AG04450 (cell line): Measurements from ENCODE around the gene RFX5. TPM values are rescaled to one million over a fixed set of nuclear protein-coding genes. Genes with fewer than 3 reads are reported as not detected.

Experiments used
- CTCF ChIA-PET: fragments of 300-600, 350-600 bp; formaldehyde crosslinking; extraction: SDS; loops from one replicate; lab custom pipeline; 2022; ENCODE audit warnings: antibody characterized with exemption, inconsistent platforms; lab: Charles Lee
- POLR2A ChIA-PET: fragments of 350-600 bp; formaldehyde crosslinking; extraction: SDS; loops from one replicate; lab custom pipeline; 2021; ENCODE audit warnings: antibody characterized with exemption, inconsistent platforms; lab: Yijun Ruan, JAX
- DNase-seq: peaks from one replicate; pipeline ENCODE4 v3.0.0-alpha.2; 2011; ENCODE audit warnings: low read depth, low spot score
- H3K27ac ChIP-seq: one replicate; pipeline ENCODE4 v1.5.1; 2012; ENCODE audit warnings: low read depth, low read length, control low read depth
- H3K27me3 ChIP-seq: one replicate; pipeline ENCODE4 v1.6.0; 2012; ENCODE audit warnings: low read length; ENCODE audit not compliant: control insufficient read depth, insufficient read depth
- H3K4me3 ChIP-seq: 2 replicates; pipeline ENCODE4 v1.5.1; 2011; ENCODE audit warnings: mild to moderate bottlenecking, low read depth, low read length, control low read depth
- H3K9me3 ChIP-seq: 2 replicates; pipeline ENCODE4 v1.5.1; 2012; ENCODE audit warnings: low read length; ENCODE audit not compliant: control insufficient read depth, insufficient read depth
- polyA plus RNA-seq: library from polyadenylated mRNA; depleted of rRNA; stranded (reverse); fragments of >200 nt; gene quantifications from 2 replicates; pipeline ENCODE4 v1.2.3, GENCODE V29; 2011; rRNA removed
- small RNA-seq: library from RNA; depleted of rRNA; stranded (forward); fragments of <200 nt; gene quantifications from one replicate; pipeline ENCODE3, GENCODE V24; 2012; ENCODE audit warnings: low read depth; ENCODE audit not compliant: insufficient read length
- TF ChIP-seq, protein P1 (sequence below): IDR thresholded peaks from 2 replicates; pipeline ENCODE4 v1.5.1; 2011; ENCODE audit warnings: low read depth, low read length, control low read depth, inconsistent platforms

Gene RFX5
- polyA plus RNA-seq, 1 experiment: 40.9 TPM

DNA sequence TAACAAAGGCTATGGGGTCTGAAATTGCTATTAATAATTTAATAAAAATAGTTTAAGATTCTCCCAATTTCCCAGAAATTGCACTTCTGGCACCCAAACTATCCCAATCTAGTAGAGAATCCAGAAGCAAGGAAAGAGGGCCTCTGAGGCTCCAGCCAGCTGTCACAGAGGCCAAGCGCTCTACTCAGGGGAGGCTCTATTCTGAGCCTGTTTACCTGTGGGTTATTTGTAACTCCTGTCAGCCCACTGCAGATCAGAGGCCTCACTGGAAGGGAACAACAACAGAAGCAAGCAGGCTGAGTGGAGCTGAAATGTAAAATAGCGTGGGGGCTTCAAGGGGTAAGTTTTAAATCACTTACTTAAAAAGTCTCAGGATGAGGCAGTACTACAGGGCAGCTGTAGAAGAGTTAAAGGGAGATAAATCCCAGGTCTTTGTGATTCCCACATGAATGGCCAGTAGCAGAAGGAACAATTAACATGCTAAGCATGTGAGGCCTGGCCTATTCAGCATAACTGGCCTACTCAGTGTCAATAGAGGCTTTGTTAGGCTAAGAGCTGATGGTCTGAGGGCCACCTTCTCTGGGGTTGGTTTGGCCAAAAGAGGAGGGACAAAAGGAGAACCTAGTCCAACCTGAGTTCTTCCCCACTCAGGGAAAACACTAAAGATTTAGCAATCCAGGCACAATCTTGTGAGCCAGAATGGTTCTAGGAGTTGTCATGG is 52.1 kb downstream of the RFX5 start:
- no peak overlapping the region for H3K27ac ChIP-seq
- H3K4me3 ChIP-seq: no peak overlapping the region
- no peak for DNase-seq
- CTCF ChIA-PET: interaction anchor here (3.4 kb wide), 1 partner anchor 46 kb away, joined by 71 read pairs; no protein-coding TSS in a partner anchor
- H3K27me3 ChIP-seq: no peaks in the 10 kb centered on the region
- POLR2A ChIA-PET: interaction anchor here (1.2 kb wide), 1 partner anchor 13 kb away, joined by 3 read pairs; the partner anchor contains the start of gene ZNF687
- H3K9me3 ChIP-seq: no peaks in the 10 kb centered on the region
- TF ChIP-seq, protein P1, sequence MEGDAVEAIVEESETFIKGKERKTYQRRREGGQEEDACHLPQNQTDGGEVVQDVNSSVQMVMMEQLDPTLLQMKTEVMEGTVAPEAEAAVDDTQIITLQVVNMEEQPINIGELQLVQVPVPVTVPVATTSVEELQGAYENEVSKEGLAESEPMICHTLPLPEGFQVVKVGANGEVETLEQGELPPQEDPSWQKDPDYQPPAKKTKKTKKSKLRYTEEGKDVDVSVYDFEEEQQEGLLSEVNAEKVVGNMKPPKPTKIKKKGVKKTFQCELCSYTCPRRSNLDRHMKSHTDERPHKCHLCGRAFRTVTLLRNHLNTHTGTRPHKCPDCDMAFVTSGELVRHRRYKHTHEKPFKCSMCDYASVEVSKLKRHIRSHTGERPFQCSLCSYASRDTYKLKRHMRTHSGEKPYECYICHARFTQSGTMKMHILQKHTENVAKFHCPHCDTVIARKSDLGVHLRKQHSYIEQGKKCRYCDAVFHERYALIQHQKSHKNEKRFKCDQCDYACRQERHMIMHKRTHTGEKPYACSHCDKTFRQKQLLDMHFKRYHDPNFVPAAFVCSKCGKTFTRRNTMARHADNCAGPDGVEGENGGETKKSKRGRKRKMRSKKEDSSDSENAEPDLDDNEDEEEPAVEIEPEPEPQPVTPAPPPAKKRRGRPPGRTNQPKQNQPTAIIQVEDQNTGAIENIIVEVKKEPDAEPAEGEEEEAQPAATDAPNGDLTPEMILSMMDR: no peak

DNA sequence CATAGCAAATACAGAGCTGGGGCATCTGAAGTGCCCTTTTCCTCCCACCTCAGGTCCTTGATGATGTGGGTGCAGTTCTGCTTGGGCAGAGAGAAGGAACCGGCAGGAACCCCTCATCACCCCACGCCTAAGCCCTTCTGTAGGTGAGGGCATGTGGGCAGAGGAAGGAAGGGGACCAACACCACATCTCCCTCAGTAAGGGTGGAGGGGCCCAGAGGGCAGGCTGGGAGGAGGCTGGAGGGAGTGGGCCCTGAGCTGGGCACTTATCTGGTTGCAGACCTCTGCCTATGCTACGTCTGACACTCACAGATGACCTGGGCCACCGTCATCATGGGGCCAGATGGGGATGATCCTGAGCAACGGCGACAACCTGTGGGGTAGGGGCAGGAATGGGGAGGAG is 54.0 kb downstream of the RFX5 start:
- H3K4me3 ChIP-seq: no peak overlapping the region
- ChIA-PET CTCF (interaction anchor here (0.7 to 1.5 kb wide), 3 partner anchors 47 to 1070 kb away, joined by 3 to 4 read pairs (median 4); no protein-coding TSS in a partner anchor), POLR2A (interaction anchor here (0.8 kb wide), 1 partner anchor 12 kb away, joined by 7 read pairs; no protein-coding TSS in a partner anchor)
- no peaks in the 10 kb centered on the region for H3K27me3 ChIP-seq
- TF ChIP-seq, protein P1: no peak
- no peaks in the 10 kb centered on the region for H3K9me3 ChIP-seq
- no peak overlapping the region for H3K27ac ChIP-seq
- DNase-seq: no peak

DNA sequence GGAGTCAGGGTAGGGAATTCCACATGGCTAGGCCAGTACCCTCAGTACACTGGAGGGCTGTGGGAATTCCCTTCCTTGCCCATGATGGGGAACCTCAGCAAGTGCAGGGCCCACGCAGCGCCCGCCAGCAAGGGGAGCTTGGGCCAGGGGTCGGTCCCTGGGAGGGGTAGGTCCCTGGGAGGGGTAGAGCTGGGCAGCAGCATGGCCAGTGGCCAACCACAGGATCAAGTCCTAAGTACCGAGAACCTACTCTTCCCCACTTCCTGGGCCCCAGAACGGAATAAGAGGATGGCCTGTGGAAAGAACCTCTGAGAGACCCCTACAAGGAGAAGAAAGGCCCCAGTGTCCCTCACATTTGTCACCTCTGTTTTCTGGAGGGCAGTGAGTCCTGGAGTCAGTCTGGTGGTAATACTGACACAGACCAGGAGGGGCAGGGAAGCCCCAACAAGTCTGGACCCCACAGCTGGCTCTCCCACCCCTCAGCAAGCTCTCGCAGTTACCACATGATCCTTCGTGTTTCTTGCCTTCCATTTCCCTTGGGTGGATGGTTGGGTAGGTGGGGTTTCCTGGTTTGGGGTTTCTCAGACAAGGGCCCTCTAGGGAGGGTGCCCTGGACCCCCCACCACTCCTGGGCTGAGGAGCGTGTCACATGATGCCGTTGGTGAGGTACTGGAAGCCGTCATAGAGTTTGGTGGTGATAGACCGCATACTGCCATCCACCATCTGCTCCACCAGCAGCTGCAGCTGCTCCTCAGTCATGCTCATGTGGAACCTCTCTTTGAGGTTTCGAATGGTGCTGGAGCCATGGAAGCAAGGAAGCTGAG is 54.6 kb downstream of the RFX5 start:
- DNase-seq: no peak
- no peaks in the 10 kb centered on the region for H3K27me3 ChIP-seq
- H3K4me3 ChIP-seq: no peak overlapping the region
- H3K27ac ChIP-seq: no peak overlapping the region
- TF ChIP-seq, protein P1: no peak
- ChIA-PET CTCF (interaction anchor here (0.7 to 1.5 kb wide), 5 partner anchors 8 to 201 kb away, joined by 3 to 4 read pairs (median 4); no protein-coding TSS in a partner anchor), POLR2A (interaction anchor here (0.6 to 1.3 kb wide), 4 partner anchors 9 to 145 kb away, joined by 3 to 7 read pairs (median 4); no protein-coding TSS in a partner anchor)
- H3K9me3 ChIP-seq: no peaks in the 10 kb centered on the region

DNA sequence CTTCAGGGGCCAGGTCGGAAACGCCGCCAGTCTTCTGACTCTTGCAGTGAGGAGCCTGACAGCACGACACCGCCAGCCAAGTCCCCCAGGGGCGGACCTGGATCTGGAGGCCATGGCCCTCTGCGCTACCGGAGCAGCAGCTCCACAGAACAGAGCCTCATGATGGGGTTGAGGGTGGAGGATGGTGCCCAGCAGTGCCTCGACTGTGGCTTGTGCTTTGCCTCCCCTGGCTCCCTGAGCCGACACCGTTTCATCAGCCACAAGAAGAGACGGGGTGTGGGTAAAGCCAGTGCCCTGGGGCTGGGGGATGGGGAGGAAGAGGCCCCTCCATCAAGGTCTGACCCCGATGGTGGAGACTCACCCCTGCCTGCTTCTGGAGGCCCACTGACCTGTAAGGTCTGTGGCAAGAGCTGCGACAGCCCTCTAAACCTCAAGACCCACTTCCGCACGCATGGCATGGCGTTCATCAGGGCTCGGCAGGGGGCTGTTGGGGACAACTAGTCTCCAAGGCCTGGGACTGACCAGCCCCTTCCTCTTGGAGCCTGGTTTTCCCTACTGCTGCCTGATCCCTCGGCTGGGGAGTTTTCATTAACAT is 56.2 kb downstream of the RFX5 start:
- POLR2A ChIA-PET: no interaction called here

More for the DNA sequence above, 56.2 kb downstream of the RFX5 start:
- CTCF ChIA-PET: no interaction called here
- H3K27ac ChIP-seq: no peak overlapping the region
- H3K27me3 ChIP-seq: no peaks in the 10 kb centered on the region
- TF ChIP-seq, protein P1: no peak
- DNase-seq: no peak
- no peaks in the 10 kb centered on the region for H3K9me3 ChIP-seq
- H3K4me3 ChIP-seq: no peak overlapping the region

Small RNAs within 50 kb of the gene (small RNA-seq; reads per million reads assigned to genes)
- gene RN7SL444P: not detected

Other genes with a start within 250 kb of the RFX5 start
- gene SEMA6C, start 200.6 kb downstream of the RFX5 start, polyA plus RNA-seq: 1.3 and 1.8 TPM in 2 replicates
- not detected in 2 replicates for gene TNFAIP8L2, start 190.6 kb downstream of the RFX5 start, polyA plus RNA-seq
- gene LYSMD1, start 181.3 kb downstream of the RFX5 start, polyA plus RNA-seq: 9.1 and 9.6 TPM in 2 replicates
- gene SCNM1, start 181.1 kb downstream of the RFX5 start, polyA plus RNA-seq: 24.9 and 29.2 TPM in 2 replicates
- gene TMOD4, start 171.3 kb downstream of the RFX5 start, polyA plus RNA-seq: not detected in 2 replicates
- gene VPS72, start 157.1 kb downstream of the RFX5 start, polyA plus RNA-seq: 66.8 and 75.1 TPM in 2 replicates
- gene PIP5K1A, start 148.7 kb downstream of the RFX5 start, polyA plus RNA-seq: 170 and 179 TPM in 2 replicates
- 258 and 275 TPM in 2 replicates for gene PSMD4, start 92.5 kb downstream of the RFX5 start, polyA plus RNA-seq
- 10.5 and 12.0 TPM in 2 replicates for gene ZNF687, start 65.0 kb downstream of the RFX5 start, polyA plus RNA-seq
- 75.2 and 83.2 TPM in 2 replicates for gene PI4KB, start 19.8 kb downstream of the RFX5 start, polyA plus RNA-seq
- gene SELENBP1, start 25.5 kb upstream of the RFX5 start, polyA plus RNA-seq: 85.0 and 102 TPM in 2 replicates
- 483 and 516 TPM in 2 replicates for gene PSMB4, start 52.3 kb upstream of the RFX5 start, polyA plus RNA-seq
- 43.4 and 45.7 TPM in 2 replicates for gene POGZ, start 112.2 kb upstream of the RFX5 start, polyA plus RNA-seq
- gene CGN, start 164.1 kb upstream of the RFX5 start, polyA plus RNA-seq: 0.26 and 0.31 TPM in 2 replicates
- gene TUFT1, start 193.1 kb upstream of the RFX5 start, polyA plus RNA-seq: 21.9 and 23.9 TPM in 2 replicates